Transverse colon (tissue), 3 donors: Measurements from ENCODE around the gene FLAD1.

ENCODE experiments used
- POLR2A ChIP-seq: fragments of 450-650 bp; IDR thresholded peaks from one replicate; pipeline ENCODE4 v1.6.1; 2016; ENCODE audit warnings: antibody characterized with exemption, mild to moderate bottlenecking, moderate library complexity
- POLR2AphosphoS5 ChIP-seq, 3 donors: sonication (generic); formaldehyde crosslinking; IDR thresholded peaks; one replicate each; pipeline ENCODE4 v1.6.1; 2016; ENCODE audit warnings: antibody characterized with exemption in 3 of 3

- TF ChIP-seq POLR2AphosphoS5 (IDR thresholded peaks at IDR 0.05) (no peak), POLR2A (no peak)
Observed at GRCh38 chr1:154940213-154940560, 43.0 kb upstream of the FLAD1 start.
